HFFc6 (cell line): ENCODE measurements around the gene HRH3. TPM values are rescaled to one million over a fixed set of nuclear protein-coding genes. Genes with fewer than 3 reads are reported as not detected.

Experiments
- DNase-seq: peaks from one replicate; pipeline ENCODE4 v3.0.0-alpha.2; 2018
- H3K27ac Mint-ChIP-seq: 2 replicates; pipeline ENCODE4 v1.8.0; 2020; ENCODE audit warnings: mild to moderate bottlenecking, mixed read lengths
- H3K27me3 Mint-ChIP-seq: 2 replicates; pipeline ENCODE4 v1.8.0; 2021; ENCODE audit warnings: mild to moderate bottlenecking, moderate library complexity, mixed read lengths; ENCODE audit not compliant: insufficient read depth
- H3K36me3 Mint-ChIP-seq: 2 replicates; pipeline ENCODE4 v1.8.0; 2021; ENCODE audit warnings: low read depth, mixed read lengths
- H3K4me1 Mint-ChIP-seq: 2 replicates; pipeline ENCODE4 v1.8.0; 2020; ENCODE audit warnings: low read depth, mixed read lengths
- H3K4me3 Mint-ChIP-seq: 2 replicates; pipeline ENCODE4 v1.8.0; 2020; ENCODE audit warnings: mild to moderate bottlenecking, moderate library complexity, mixed read lengths
- H3K9me3 Mint-ChIP-seq: 2 replicates; pipeline ENCODE4 v1.8.0; 2020; ENCODE audit warnings: mild to moderate bottlenecking, mixed read lengths
- total RNA-seq, 6 experiments: library from RNA; stranded (reverse); fragmentation: NEBNext Ultra II Directional; extraction: Animal tissue kit (Norgen Biotek cat#: 25700); gene quantifications; 2 replicates in 1 of 6; 3 replicates in 5 of 6; pipeline ENCODE4 v1.2.3, GENCODE V29; 2021
- TF ChIP-seq, protein P1 (sequence below): fragments of 200-600 bp; sonication (generic); IDR thresholded peaks from 2 replicates; pipeline ENCODE4 v1.5.0; 2021; ENCODE audit warnings: antibody characterized with exemption, mild to moderate bottlenecking

Gene HRH3
- total RNA-seq, 6 experiments from 2014 or later, result not detected

DNA sequence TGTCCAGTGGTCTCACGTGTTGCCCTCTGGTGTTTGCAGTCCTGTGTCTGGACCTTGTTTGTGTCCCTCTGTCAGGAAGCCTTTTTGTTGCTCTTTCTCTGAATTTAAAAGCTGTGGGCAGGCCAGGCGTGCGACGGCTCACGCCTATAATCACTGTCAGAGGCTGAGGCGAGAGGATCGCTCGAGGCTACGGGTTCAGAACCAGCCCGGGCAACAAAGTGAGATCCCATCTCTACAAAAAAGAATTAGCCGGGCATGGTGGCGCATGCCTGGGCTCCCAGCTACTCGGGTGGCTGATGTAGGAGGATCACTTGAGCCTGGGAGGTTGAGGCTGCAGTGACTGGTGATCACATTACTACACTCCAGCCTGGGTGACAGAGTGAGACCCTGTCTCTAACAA lies 46.8 kb upstream of the HRH3 start:
- Mint-ChIP-seq H3K4me1 (no peaks in the 10 kb centered on the region), H3K27ac (no peak overlapping the region), H3K36me3 (peaks cover 19% of the 10 kb centered on the region), H3K9me3 (peaks cover 9% of the 10 kb centered on the region), H3K4me3 (no peak overlapping the region), H3K27me3 (no peaks in the 10 kb centered on the region; the same call in 1 of the 2 replicates)
- TF ChIP-seq, protein P1, sequence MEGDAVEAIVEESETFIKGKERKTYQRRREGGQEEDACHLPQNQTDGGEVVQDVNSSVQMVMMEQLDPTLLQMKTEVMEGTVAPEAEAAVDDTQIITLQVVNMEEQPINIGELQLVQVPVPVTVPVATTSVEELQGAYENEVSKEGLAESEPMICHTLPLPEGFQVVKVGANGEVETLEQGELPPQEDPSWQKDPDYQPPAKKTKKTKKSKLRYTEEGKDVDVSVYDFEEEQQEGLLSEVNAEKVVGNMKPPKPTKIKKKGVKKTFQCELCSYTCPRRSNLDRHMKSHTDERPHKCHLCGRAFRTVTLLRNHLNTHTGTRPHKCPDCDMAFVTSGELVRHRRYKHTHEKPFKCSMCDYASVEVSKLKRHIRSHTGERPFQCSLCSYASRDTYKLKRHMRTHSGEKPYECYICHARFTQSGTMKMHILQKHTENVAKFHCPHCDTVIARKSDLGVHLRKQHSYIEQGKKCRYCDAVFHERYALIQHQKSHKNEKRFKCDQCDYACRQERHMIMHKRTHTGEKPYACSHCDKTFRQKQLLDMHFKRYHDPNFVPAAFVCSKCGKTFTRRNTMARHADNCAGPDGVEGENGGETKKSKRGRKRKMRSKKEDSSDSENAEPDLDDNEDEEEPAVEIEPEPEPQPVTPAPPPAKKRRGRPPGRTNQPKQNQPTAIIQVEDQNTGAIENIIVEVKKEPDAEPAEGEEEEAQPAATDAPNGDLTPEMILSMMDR, result no peak
- DNase-seq, result no peak

DNA sequence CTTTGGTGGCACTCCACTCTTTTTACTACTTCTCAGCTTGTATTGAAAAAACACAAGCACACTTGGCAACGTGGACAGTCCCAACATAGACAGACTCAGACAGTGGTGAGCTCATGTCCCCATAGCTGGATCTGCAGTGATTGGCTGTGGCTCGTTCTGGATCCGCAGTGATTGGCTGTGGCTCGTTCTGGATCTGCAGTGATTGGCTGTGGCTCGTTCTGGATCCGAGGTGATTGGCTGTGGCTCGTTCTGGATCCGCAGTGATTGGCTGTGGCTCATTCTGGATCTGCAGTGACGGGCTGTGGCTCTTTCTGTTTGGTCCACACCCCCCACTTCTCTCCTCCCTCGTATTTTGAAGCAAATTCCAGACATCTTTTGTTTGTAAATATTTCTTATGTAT lies 46.3 kb upstream of the HRH3 start:
- Mint-ChIP-seq H3K36me3 (peaks cover 19% of the 10 kb centered on the region), H3K27me3 (no peaks in the 10 kb centered on the region; the same call in 1 of the 2 replicates), H3K4me1 (no peaks in the 10 kb centered on the region), H3K4me3 (no peak overlapping the region), H3K27ac (no peak overlapping the region), H3K9me3 (peaks cover 9% of the 10 kb centered on the region)
- TF ChIP-seq, protein P1, result no peak
- no peak for DNase-seq

DNA sequence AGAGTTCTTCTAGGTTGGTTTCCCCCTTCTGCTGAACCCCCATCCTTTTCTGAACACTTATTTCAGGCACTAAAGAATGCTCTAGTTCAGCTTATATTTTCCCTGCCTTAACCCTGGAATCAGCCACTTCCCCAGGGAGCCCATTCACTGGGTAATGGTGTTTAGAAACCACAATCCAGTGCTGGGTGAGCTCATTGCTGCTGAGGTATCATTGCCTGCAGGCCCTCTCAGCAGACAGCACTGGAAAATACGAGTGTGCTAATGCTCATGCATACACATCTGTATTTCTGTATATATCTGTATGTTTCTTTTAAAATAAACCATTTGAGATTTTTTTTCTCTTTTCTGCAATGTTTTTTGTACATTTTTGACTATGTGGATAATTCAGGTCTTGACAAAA lies 45.3 kb upstream of the HRH3 start:
- Mint-ChIP-seq H3K36me3 (peaks cover 19% of the 10 kb centered on the region), H3K27me3 (no peaks in the 10 kb centered on the region; the same call in 1 of the 2 replicates), H3K9me3 (peaks cover 9% of the 10 kb centered on the region), H3K4me3 (no peak overlapping the region), H3K27ac (no peak overlapping the region), H3K4me1 (no peaks in the 10 kb centered on the region)
- no peak for DNase-seq
- TF ChIP-seq, protein P1, result no peak

DNA sequence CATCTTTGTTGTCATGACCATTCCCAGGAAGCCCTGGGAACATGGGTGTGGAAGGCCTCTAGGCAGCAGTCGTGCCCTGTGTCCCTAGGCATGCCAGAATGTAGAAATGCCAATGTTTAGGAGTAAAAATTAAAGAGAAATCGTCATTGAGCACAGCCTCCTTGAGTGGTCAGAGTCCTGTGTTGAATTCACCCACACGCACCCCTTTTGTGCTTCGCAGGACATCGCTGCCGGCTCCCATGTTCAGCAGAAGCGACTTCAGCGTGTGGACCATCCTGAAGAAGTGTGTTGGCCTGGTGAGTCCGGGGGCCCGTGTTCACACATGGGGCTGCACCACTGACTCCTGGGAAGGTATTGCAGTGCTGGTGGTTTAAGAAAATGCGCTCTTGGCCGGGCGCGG lies 43.3 kb upstream of the HRH3 start:
- Mint-ChIP-seq H3K4me1 (peaks cover 8% of the 10 kb centered on the region), H3K27ac (no peak overlapping the region), H3K9me3 (peaks cover 9% of the 10 kb centered on the region), H3K4me3 (no peak overlapping the region), H3K36me3 (peaks cover 19% of the 10 kb centered on the region), H3K27me3 (no peaks in the 10 kb centered on the region)
- TF ChIP-seq, protein P1, result no peak
- DNase-seq, result no peak

DNA sequence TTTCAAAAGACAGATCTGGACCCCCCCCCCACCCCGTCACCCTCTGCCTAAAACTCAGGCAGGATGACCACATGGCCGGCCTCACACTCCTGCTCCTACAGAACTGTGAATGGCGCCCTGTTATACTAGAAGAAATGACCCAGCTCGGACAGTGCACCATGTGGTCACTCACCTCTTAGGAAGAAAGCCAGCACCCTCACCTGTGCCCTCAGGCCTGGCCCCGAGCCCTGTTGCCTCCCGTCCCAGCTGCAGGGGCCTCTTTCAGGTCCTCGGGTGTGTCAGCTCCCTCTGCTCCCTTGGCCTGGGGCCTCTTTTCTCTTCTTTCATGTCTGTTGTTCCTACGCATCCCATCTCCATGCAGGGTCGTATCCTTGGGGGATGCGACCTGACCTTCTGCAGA lies 42.0 kb upstream of the HRH3 start:
- H3K4me3 Mint-ChIP-seq, result no peak overlapping the region
- H3K27ac Mint-ChIP-seq, result no peak overlapping the region
- peaks cover 9% of the 10 kb centered on the region for H3K9me3 Mint-ChIP-seq
- DNase-seq, result no peak
- TF ChIP-seq, protein P1, result no peak
- peaks cover 19% of the 10 kb centered on the region for H3K36me3 Mint-ChIP-seq
- H3K27me3 Mint-ChIP-seq, result no peaks in the 10 kb centered on the region
- peaks cover 14% of the 10 kb centered on the region for H3K4me1 Mint-ChIP-seq

DNA sequence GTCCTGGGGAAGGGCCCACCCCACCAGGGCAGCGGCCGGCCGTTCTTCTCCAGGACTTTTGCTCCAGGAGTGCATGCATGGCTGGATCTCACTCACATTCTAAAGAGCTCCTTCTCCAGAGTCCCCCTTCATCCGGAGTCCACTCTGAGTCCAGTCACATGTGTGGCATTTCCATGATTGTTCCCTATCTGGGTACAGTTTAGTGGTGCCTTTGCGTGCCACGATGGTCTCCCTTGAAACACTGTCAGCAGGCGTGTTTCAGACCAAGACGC lies 39.2 kb upstream of the HRH3 start:
- TF ChIP-seq, protein P1, result no peak
- Mint-ChIP-seq H3K9me3 (no peaks in the 10 kb centered on the region), H3K27ac (no peak overlapping the region), H3K4me1 (peaks cover 14% of the 10 kb centered on the region), H3K27me3 (peaks cover 3% of the 10 kb centered on the region; the same call in 1 of the 2 replicates), H3K4me3 (no peak overlapping the region), H3K36me3 (peaks cover 14% of the 10 kb centered on the region)
- no peak for DNase-seq
